GF-D8 (cell line): ENCODE results near the gene MORN5.

Experiments
- DNase-seq: peaks from one replicate; lab custom pipeline; 2025; lab: John Stamatoyannopoulos, UW

The MORN5 gene

DNA sequence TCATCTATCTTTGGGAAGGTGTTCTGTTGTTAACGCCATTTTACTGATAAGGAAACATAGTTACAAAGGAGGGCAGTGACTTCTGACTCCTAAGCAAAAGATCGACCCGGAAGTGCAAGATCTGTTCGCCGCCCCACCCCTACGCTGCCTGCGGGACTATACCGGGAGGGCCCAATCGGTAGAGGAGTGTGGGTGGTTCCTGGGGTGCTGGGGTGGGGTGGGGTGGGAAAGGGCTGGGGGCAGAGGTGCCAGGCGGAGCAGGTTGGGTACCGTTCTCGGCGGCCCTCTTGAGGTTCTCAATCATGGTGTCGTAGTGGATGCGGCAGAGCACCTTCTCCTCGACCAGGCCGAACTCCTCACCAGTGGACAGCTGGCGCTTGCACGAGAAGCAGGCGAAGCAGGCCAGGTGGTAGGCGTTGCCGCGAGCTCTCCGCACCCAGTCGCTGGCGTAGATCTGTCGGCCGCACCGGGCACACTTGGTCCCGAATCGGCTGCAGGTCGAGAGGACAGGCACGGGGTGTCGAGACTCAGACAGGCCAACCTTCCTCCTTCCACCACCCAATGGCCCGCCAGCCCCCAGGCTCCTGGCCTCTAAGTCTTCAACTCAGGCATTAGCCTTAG lies 57.2 kb downstream of the MORN5 start:
- DNase-seq: no peak

GRCh38 chr9:122217640-122218039 lies 57.9 kb downstream of the MORN5 start:
- DNase-seq: peak; percentile 52

- peak; percentile 34 for DNase-seq
Measured at GRCh38 chr9:122218071-122218934, 58.6 kb downstream of the MORN5 start.

- DNase-seq: peak; percentile 60
Measured at GRCh38 chr9:122218935-122219855, 59.5 kb downstream of the MORN5 start.

GRCh38 chr9:122219856-122220672 lies 60.4 kb downstream of the MORN5 start:
- DNase-seq: no peak

GRCh38 chr9:122220673-122221182 lies 61.0 kb downstream of the MORN5 start:
- DNase-seq: no peak

DNA sequence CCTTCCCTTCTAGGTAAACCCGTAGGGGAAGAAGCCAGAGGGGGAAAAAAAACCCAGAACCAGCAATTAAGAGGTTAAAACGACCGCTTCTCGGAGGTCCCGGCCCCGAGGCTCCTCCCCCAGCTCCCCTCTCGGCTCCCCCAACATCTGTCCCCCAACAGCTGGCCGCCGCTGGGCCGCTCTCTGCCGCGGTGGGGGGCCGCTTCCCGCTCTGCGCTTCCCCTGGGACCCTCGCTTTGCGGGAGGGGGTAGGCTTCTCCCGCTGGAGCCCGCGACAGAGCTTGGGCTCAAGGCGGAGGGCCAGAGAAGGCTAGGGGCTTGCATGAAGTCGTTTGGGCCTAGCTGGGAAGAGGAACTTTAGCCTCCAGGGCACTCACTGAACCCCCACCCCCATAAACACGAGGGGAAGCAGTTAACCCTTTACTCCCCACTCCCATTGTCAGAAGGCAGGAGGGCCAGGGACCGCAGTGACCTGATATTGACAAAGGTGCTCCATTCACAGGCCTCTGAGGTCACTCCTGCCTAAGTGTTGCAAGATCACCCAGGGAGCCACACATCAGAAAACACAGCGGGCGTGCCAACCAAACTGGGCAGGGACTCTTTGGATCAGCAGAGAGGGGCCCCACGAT lies 61.6 kb downstream of the MORN5 start:
- DNase-seq: no peak

DNA sequence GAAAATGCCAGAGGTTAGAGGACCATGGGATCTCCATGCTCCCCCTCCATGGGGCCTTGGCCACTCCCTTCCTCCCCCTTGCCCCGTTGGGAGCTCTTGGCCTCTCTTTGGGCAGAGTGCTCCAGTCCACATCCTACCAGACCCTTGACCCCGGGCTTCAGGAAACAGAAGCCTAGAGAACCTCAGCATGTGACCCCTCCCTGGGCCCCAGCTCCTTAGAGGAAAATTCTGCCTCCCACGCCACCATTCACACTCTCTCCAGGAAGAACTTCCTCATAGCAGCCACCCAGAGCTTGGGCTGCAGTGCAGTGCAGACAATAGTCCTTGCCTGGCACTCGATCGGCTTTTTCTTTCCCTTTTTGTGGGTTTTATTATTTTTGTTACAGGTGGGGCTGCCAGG lies 63.1 kb downstream of the MORN5 start:
- DNase-seq: no peak

DNA sequence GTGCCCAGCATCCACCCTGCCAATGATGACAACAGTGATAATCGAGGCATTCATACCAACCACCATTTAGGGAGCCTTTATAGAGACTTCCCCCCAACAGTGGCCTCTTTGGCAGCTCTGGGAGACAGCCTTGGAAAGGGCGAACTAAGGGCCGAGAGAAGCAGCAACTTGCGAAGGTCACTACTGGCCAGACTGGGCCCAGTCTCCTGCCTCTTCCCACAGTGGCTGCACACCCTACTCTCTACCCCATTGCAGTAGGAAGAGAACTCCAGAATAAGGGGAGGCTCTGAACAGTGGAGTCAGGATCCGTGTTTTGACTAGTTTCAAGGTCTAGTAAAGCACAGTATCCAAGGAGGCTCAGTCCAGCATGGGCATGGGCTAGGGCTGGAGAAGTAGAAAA lies 63.7 kb downstream of the MORN5 start:
- DNase-seq: no peak

DNA sequence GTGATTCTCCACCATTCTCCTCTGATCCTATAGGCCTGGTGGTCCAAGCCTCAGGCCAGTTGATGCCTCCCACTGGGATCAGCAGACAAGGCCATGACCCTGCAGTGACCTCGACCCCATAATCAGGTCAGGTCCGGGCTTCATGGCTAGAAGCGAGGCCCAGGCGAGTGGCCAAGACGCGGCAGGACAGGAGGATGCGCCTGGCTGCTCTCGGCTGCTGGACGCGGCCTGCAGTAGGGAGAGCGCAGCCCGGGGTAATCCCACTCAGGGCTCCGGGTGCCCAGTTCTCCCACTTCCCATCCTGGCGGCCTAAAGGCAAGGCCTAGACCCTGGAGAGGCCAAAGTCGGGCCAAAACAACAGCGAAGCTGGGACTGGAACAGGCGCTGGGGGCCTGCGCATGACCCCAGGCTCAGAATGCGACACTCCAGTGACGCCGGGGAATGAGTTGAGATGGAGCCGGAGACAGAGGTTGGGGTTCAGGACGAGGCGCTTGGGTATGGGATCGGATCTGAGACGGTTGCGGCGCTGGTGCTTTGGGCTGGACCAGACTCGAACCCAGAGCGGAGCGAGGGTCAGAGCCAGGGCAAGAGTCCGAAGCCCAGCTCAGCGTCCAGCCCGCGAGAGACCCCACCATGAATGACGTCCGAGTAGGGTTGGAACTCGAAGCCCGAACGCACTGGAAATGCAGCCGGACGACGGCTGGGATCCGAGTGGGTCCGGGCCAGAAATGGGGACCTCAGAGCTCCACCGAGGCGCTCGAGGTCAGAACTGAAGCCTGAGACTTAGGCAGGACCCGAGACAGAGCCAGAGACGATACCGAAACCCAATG lies 65.8 kb downstream of the MORN5 start:
- DNase-seq: no peak

DNA sequence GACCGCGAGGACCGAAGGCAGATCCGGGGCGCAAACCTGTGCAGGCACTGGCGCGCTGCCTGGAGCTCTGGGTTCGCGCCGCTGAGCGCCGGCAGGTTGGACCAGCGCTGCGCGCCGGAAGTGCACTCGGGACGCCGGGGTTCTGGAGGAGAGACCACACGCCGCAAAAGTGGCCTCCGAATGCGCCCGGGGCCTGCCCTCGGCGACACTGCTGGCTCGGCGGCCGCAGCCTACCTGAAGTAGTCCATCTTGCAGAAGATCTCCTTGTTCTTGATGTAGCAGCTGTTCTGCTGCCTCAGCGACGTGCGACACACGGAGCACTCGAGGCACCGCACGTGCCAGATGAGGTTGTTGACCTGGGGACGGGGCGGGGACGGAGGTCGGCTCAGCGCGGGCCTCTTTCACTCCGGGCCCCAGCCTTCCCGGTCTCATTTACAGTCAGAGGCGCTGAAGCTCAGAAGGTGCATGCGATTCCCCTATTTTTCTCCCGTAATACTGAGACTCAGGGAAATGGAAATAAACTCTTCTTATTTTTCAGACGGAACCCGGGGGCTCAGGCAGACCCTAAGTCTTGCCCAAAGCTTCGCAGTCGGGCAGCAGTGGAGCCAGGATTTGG lies 66.5 kb downstream of the MORN5 start:
- no peak for DNase-seq

DNA sequence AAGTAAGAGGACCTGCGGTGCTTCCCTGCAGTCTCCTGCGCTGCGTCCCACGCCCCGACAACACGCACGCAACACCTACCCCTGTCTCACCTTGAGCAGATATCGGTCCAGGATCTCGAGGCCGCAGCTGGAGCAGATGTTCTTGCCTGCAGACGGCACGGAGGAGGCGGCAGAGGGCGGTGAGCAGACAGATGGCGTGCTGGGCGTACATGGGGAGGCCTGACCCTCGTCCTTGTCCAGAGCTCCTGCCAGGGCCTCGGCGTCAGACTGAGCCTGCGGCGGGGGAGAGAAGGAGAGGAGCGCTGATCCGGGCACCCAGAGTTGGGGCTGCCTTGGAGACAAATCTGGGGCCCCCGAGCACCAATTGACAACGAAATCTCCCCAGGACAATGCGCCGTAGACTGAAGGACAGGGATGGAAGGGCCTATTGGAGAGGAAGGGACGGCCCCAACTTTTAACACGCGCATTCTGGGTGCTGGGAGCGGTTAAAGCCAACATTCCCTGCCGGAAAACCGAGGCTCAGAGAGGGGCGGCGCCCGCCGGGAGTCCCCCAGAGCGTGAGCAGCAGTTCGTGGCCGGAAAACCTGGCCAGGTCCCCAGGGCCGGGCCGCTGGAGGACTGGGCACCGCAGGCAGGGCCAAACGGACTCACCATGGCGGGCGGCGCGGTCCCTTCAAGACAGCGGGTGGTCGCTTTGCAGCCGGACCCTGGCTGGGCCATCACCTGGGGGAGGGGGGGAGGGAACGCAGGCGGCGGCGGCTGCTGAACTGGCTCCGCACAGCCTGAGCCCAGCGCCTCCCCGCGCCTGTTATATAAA lies 67.3 kb downstream of the MORN5 start:
- DNase-seq: no peak

GRCh38 chr9:122227575-122227900 lies 67.8 kb downstream of the MORN5 start:
- DNase-seq: no peak

DNA sequence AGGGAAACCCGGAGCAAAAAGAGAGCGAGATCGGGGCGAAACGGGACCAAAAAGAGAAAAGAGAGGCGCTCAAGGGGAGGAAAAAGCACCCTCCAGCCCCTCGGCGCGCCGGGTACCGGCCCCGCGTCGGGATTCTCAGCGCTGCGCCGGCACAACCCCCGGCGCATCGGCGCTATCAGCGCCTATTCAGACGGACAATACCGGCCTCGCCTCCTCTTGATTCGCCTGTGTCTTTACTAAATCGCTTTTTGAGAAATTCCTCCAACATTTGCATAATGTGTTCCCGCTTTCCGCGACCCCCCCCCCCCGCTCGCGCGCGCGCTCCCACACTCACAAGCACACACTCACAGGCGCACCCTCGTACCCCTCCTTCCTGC lies 68.5 kb downstream of the MORN5 start:
- no peak for DNase-seq

DNA sequence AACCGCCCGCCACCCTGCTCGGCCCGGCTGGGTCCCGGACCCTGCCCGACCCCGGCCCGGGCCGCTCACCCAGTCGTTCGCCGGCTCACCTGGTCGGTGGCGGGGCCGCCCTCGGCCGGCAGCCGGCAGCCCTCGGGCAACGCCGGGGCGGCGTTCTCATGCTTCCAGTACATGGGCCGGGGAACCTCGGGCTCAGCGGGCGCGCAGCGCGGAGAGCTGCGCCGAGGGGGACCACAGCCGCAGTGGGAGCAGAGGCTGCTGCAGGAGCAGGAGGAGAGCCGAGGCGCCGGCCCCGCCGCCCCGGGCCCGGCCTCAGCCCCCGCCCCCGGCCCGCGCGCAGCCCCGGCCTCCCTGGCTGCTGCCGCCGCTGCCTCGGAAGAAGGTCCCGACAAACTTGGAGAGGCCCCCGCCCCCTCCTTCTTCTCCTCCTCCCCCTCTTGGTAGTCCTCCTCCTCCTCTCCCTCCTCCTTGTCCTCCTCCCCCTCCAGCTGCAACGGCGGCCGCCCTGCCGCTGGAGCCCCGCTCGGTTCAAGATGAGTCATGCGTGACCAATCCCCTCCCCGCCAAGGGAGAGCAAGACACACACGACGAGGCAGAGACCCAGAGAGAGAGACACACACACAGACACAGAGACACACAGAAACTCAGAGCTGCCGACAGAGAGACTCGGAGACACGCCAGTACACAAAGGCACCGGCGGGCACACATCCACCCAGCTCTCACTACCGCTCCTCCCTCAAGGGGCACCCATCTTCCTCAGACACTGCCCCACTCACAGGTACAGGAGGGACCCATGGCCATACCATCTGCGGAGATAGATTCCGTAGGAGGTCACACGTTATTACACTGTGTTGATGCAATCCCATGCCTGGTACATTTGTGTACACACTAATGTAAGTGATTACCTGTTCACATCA lies 69.1 kb downstream of the MORN5 start, which contains the start of gene LHX6:
Gene LHX6 (minus strand): TSS at position 390 of the 917 bp plus-strand sequence. CDS start 217 bp downstream, at position 173.
- DNase-seq: no peak

GRCh38 chr9:122229485-122229837 lies 69.8 kb downstream of the MORN5 start:
- no peak for DNase-seq

DNA sequence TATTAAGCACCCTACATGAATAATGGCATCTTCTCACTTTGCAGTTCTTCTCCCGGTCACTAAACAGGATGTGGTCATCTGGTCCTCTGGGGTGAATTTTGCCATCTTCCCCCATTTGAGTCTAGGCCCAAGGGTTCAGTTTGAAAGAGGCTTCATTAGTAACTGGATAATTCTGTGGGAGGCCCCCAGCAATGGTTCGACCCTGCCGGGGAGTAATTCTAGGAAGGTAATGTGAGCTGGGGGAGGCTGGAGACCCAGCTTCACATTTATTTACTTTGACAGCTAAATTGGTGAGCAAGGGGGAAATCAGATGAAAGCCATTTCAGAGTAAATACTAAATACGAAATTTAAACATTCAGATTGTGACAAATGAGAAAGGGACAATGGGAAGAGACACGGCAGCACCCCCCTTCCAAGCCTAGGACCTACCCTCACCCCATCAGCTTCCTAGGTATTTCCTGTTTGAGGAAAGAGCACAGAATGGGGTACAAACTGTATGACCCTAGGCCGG lies 73.1 kb downstream of the MORN5 start:
- DNase-seq: no peak
